ENCODE measurements around the gene FABP2.
A peak's percentile ranks its signal among the peaks of the same experiment; 100 is the strongest.
"Not testable (repeated sequence)": the region's sequence is repeated elsewhere in the genome, so short reads cannot be mapped to it uniquely, and the experiment has no call there.

The FABP2 gene

GRCh38 chr4:119310826-119311225 lies 11.1 kb downstream of the FABP2 start:
- no peak for DNase-seq (ENCODE audit: low spot score)

- DNase-seq (ENCODE audit: low spot score), result no peak
Measured at GRCh38 chr4:119307606-119308005, 14.3 kb downstream of the FABP2 start.

- no peak for DNase-seq (ENCODE audit: low spot score)
Measured at GRCh38 chr4:119304431-119304830, 17.5 kb downstream of the FABP2 start.

GRCh38 chr4:119303587-119304305 lies 18.2 kb downstream of the FABP2 start:
- no peak for DNase-seq (ENCODE audit: low spot score)

- no peak for DNase-seq (ENCODE audit: low spot score)
Measured at GRCh38 chr4:119302073-119302832, 19.7 kb downstream of the FABP2 start.

GRCh38 chr4:119300101-119300978 lies 21.6 kb downstream of the FABP2 start:
- DNase-seq (ENCODE audit: low spot score), result peak; percentile 94

GRCh38 chr4:119299741-119300100 lies 22.2 kb downstream of the FABP2 start:
- DNase-seq (ENCODE audit: low spot score), result no peak

- peak; percentile 7 for DNase-seq (ENCODE audit: low spot score)
Measured at GRCh38 chr4:119299260-119299671, 22.7 kb downstream of the FABP2 start.

GRCh38 chr4:119297795-119298194 lies 24.1 kb downstream of the FABP2 start:
- DNase-seq (ENCODE audit: low spot score), result no peak

- no peak for DNase-seq (ENCODE audit: low spot score)
Measured at GRCh38 chr4:119296356-119296755, 25.6 kb downstream of the FABP2 start.

GRCh38 chr4:119290598-119290997 lies 31.3 kb downstream of the FABP2 start:
- DNase-seq (ENCODE audit: low spot score), result no peak

GRCh38 chr4:119289313-119289712 lies 32.6 kb downstream of the FABP2 start:
- no peak for DNase-seq (ENCODE audit: low spot score)

- DNase-seq (ENCODE audit: low spot score), result peak; percentile 28
Measured at GRCh38 chr4:119286377-119287002, 35.4 kb downstream of the FABP2 start.

- DNase-seq (ENCODE audit: low spot score), result no peak
Measured at GRCh38 chr4:119284876-119285780, 36.8 kb downstream of the FABP2 start.

GRCh38 chr4:119281393-119281792 lies 40.5 kb downstream of the FABP2 start:
- no peak for DNase-seq (ENCODE audit: low spot score)

- not testable (repeated sequence) for DNase-seq (ENCODE audit: low spot score)
Measured at GRCh38 chr4:119279945-119280344, 42.0 kb downstream of the FABP2 start.

GRCh38 chr4:119279541-119279940 lies 42.4 kb downstream of the FABP2 start:
- not testable (repeated sequence) for DNase-seq (ENCODE audit: low spot score)

GRCh38 chr4:119271361-119272085 lies 50.4 kb downstream of the FABP2 start:
- DNase-seq (ENCODE audit: low spot score), result no peak

GRCh38 chr4:119268466-119268865 lies 53.5 kb downstream of the FABP2 start:
- no peak for DNase-seq (ENCODE audit: low spot score)

Measured in activated CD4-positive, alpha-beta T cell treated with anti-CD3 and anti-CD28 coated beads, Interleukin-2, Interleukin-4, amounts not matched to agents 100 ng/mL and 50 ng/mL, durations not matched to agents 16 hours and 8 hours (primary cell).